ENCODE measurements around the gene SS18L1. TPM values are rescaled to one million over a fixed set of nuclear protein-coding genes. Genes with fewer than 3 reads are reported as not detected.

Gene SS18L1
- total RNA-seq, 2 experiments from 2014 or later = 18.0 to 19.5 TPM

GRCh38 chr20:62228982-62229545, 85.5 kb downstream of the SS18L1 start:
- CTCF ChIA-PET = no interaction called here
- POLR2A ChIA-PET = no interaction called here

DNA sequence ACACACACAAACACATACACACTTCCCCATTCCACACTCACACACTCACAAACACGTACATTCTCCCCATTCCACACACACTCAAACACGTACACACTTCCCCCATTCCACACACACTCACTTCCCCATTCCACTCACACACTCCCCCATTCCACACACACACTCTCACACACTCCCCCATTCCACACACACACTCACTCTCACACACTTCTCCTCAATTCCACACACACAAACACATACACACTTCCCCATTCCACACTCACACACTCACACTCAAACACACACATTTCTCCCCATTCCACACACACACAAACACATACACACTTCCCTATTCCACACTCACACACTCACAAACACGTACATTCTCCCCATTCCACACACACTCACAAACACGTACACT, 86.1 kb downstream of the SS18L1 start:
- CTCF ChIA-PET = no interaction called here
- POLR2A ChIA-PET = no interaction called here

GRCh38 chr20:62230276-62230675, 86.7 kb downstream of the SS18L1 start:
- ChIA-PET POLR2A (no interaction called here), CTCF (no interaction called here)

DNA sequence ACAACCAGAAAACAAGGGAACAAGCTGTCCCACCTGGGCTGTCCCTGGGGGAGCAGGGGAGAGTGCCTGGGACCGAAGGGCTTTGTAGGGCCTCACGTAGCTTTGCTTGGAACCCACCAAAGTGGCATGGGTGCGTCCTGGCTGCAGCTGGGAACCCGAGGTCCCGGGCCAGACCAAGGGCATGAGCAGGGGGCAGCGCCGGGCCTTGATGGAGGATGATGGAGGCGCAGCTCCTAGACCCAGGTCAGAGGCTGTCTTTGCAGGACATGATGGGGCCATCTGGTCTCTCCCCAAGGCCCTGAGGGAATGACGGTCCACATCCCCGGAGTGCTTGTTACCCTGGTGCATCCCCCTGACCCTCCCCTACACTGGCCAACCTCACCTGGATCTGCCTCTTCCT, 87.1 kb downstream of the SS18L1 start:
- CTCF ChIA-PET = no interaction called here
- POLR2A ChIA-PET = no interaction called here

- ChIA-PET CTCF (no interaction called here), POLR2A (no interaction called here)
These were observed 87.7 kb downstream of the SS18L1 start for GRCh38 chr20:62231292-62231691.

Other genes with a start within 250 kb of the SS18L1 start
- 10 to 100 TPM; 20.7 to 21.2 TPM for gene TAF4, start 77.9 kb upstream of the SS18L1 start, total RNA-seq
- 10 to 100 TPM; 34.6 to 35.3 TPM for gene LSM14B, start 21.3 kb upstream of the SS18L1 start, total RNA-seq
- 100 to 1,000 TPM; 432 to 433 TPM for gene PSMA7, start 375 bp upstream of the SS18L1 start, total RNA-seq
- gene MTG2, start 39.3 kb downstream of the SS18L1 start, total RNA-seq = 10 to 100 TPM; 45.0 to 45.8 TPM
- not detected for gene HRH3, start 76.5 kb downstream of the SS18L1 start, total RNA-seq
- gene OSBPL2, start 94.8 kb downstream of the SS18L1 start, total RNA-seq = 10 to 100 TPM; 17.9 to 21.2 TPM
- 100 to 1,000 TPM; 154 TPM for gene ADRM1, start 159.2 kb downstream of the SS18L1 start, total RNA-seq
- gene LAMA5, start 223.5 kb downstream of the SS18L1 start, total RNA-seq = 1 to 10 TPM in 1 of 2 experiments, under 1 TPM in 1; 0.30 to 1.0 TPM
- 1,000 to 10,000 TPM; 2,101 to 2,191 TPM for gene RPS21, start 243.3 kb downstream of the SS18L1 start, total RNA-seq

All from activated CD8-positive, alpha-beta memory T cell treated with anti-CD3 and anti-CD28 coated beads for 36 hours (primary cell).